MV-4-11 (cell line): ENCODE measurements around the gene RORB.

Experiments
- DNase-seq: peaks from one replicate; lab custom pipeline; 2025; lab: John Stamatoyannopoulos, UW

The RORB gene

GRCh38 chr9:74719306-74719705, 222.2 kb downstream of the RORB start:
- DNase-seq = no peak

GRCh38 chr9:74721696-74722660, 224.8 kb downstream of the RORB start:
- no peak for DNase-seq

GRCh38 chr9:74724317-74724716, 227.2 kb downstream of the RORB start:
- no peak for DNase-seq

GRCh38 chr9:74726581-74726980, 229.4 kb downstream of the RORB start:
- DNase-seq = no peak

GRCh38 chr9:74728176-74728575, 231.0 kb downstream of the RORB start:
- no peak for DNase-seq

- no peak for DNase-seq
Observed at GRCh38 chr9:74729136-74729695, 232.1 kb downstream of the RORB start.

GRCh38 chr9:74735761-74736160, 238.6 kb downstream of the RORB start:
- DNase-seq = no peak

- DNase-seq = no peak
Observed at GRCh38 chr9:74736646-74737045, 239.5 kb downstream of the RORB start.

- DNase-seq = no peak
Observed at GRCh38 chr9:74742191-74742790, 245.2 kb downstream of the RORB start.
